AG08395 (cell line): Measurements from ENCODE around the gene LIX1.
A peak's percentile ranks its signal among the peaks of the same experiment; 100 is the strongest.

Source experiments
- DNase-seq: peaks from one replicate; pipeline ENCODE4 v3.0.0; 2012; ENCODE audit warnings: mixed read lengths, low spot score

Gene LIX1

DNA sequence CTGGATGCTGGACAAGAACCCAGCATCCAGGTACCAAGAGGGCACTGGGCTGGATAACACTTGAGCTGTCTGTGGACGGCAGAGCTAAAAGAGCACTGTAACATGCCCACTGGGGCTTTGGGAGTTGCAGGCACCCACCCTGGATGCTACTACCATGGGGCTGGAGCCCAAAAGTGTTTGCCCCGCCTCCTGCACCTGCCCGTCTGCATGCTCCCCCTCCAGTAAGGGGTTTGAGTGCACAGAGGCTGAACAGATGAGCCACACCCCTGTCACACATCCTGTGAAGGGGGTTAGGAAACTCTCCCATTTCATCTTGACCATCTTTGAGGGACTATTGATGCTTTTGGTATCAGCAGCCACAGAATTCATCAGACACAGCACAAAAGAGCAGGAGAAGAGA, 69.0 kb downstream of the LIX1 start:
- no peak for DNase-seq

- DNase-seq, result no peak
Observed at GRCh38 chr5:97072696-97073095, 69.7 kb downstream of the LIX1 start.

GRCh38 chr5:97071993-97072392, 70.4 kb downstream of the LIX1 start:
- no peak for DNase-seq

DNA sequence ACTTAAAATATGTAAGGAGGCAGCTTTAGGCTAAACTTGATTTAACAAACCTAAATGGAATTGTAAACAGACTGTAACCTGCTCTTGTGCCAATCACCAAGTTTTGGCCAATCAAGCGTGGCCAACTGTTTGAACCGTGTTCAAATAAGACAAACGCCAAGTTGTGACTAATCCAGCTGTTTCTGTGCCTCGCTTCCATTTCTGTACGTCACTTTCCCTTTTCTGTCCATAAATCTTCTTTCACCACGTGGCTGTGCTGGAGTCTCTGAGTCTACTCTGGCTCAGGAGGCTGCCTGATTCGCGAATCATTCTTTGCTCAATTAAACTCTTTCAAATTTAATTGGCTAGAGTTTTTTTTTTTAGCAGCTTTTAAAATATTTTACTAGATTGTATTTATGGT, 71.3 kb downstream of the LIX1 start:
- DNase-seq, result peak; percentile 27

GRCh38 chr5:97070234-97070633, 72.2 kb downstream of the LIX1 start:
- no peak for DNase-seq

DNA sequence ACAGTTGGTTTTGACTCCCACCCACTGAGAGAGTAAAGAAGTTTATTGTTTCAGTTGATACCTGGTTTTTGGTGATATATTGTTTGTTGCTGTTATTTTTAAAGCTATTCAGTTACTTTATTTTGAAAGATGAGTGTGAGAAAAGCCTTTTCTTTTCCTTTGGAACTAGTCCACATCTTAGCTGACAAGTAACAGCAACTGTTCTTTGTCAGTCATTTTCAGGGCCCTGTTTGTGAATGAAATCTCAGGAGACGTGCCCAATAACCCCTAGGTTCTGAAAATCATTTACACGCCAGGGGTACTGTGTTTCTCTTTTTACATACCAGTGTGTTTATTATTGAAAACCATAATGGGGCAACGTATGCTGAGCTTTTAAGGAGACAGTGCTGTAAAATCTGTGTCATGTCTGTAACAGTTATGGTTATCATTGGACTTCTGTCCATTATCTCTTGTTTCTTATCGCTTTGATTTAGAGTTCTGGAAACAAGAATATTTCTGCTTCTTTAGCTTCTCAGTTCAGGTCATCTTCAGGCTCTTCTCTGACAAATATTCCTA, 75.0 kb downstream of the LIX1 start:
- no peak for DNase-seq

DNA sequence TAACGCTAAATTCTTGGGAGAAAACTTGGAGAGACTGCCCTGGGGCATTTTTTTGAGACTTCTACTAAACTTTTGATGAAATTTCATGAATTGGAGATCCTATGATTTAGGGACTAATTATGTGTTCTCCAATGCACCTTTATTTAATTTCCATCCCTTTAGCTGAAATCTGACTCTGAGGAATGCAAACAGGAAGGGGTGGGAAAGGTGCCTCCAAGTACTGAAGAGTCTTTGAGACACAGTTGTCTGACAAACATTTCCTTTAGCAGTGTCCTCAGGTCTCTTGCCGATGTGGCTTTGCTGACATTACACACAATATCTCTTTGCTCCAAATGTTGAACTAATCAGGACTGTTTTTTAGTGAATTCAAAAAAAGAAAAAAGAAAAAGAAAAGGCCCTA, 76.9 kb downstream of the LIX1 start:
- no peak for DNase-seq

GRCh38 chr5:97063251-97063650, 79.2 kb downstream of the LIX1 start:
- DNase-seq, result no peak

- no peak for DNase-seq
Observed at GRCh38 chr5:97062046-97062445, 80.4 kb downstream of the LIX1 start.

DNA sequence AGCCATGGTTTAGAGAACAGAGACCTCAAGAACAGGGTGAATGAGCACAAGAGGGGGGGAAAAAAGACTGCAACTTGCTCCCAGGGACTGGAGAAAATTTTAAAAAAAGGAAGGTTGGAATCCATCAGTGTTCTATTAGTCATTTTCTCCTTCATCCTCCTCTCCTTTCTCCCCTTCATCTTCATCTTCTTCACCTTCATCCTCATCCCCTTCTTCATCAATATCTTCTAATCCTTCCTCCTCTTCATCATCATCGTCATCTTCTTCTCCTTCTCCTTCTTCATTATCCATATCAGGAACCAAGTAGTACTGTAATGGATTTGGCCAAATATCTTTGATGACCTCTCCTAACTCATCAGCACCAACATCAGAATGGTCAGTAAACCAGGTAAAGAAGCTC, 86.1 kb downstream of the LIX1 start:
- DNase-seq, result no peak

DNA sequence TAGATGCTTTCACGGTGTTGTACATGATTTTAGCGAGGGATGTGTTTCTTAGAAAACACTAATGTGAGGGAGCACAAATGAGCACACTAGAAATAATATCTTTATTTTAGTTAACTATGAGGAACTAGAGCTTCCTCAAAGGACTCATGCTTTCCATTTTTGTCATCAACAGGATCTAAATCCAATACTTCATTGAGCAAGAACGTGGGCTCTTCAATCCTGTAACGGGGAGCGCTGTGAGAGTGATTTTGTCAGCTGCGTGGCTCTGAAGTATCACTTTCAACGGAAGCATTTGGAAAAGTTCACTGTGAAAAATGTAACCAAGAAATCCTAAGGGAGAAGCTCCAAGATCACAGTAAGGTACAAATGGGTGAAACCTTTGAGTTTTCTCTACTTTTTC, 93.2 kb downstream of the LIX1 start:
- DNase-seq, result no peak

DNA sequence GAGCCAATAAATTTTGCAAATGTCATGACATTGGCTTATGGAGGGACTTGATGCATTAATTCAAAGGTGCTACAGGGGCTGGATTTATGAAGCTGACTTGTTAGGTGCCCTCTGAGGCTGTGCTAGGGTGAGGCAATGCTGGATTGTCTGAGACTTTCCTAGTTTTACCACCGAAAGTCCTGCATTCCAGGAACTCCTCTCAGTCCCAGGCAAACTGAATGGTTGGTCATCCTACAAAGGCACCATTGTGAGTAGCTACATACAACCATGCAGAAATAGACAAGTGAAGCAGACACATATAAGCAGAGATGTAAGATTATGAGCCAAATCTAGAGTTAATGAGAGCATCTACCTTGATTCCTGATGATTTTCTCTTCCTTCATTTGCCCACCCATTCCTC, 95.3 kb downstream of the LIX1 start:
- DNase-seq, result no peak

GRCh38 chr5:97046270-97046982, 96.0 kb downstream of the LIX1 start:
- DNase-seq, result peak; percentile 17

GRCh38 chr5:97044052-97044451, 98.4 kb downstream of the LIX1 start:
- DNase-seq, result peak; percentile 5

GRCh38 chr5:97043511-97043910, 98.9 kb downstream of the LIX1 start:
- no peak for DNase-seq

GRCh38 chr5:97042996-97043395, 99.4 kb downstream of the LIX1 start:
- DNase-seq, result no peak
